ENCODE data around the gene KRT36. TPM values are rescaled to one million over a fixed set of nuclear protein-coding genes. Genes with fewer than 3 reads are reported as not detected.

The KRT36 gene
- total RNA-seq, 2 donors from 2014 or later: not detected

DNA sequence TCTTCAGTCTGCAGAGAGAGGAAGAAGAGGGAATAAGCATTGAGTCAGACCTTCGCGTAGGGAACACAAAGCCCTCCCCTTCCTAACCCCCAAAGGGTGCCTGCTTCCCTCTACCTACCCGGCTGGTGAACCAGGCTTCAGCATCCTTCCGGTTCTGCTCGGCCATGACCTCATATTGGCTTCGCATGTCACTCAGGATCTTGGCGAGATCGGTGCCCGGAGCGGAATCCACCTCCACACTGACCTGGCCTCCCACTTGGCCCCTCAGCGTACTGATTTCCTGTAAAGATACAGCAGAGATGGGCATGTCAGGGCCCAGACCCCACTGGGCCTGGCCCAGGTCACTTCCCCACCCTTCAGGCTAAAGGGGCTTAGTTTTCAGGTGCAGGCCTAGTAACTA lies 34.6 kb upstream of the KRT36 start:
- peaks cover 20% of the 10 kb centered on the region for H3K4me1 ChIP-seq
- H3K9me3 ChIP-seq: no peaks in the 10 kb centered on the region
- H3K4me3 ChIP-seq: no peak overlapping the region
- H3K36me3 ChIP-seq: no peaks in the 10 kb centered on the region
- H3K27ac ChIP-seq: peak overlapping the region; percentile 82
- no peak for DNase-seq
- TF ChIP-seq CTCF (IDR thresholded peaks at IDR 0.05): no peak
- intact Hi-C loops (cut with DNase I): no loop called here
- H3K27me3 ChIP-seq: peaks cover 15% of the 10 kb centered on the region
- H3K9ac ChIP-seq (ENCODE audit: low read depth in 2 of 2, low read length in 2 of 2): peak overlapping the region in 1 of 2 donors; percentile 66

DNA sequence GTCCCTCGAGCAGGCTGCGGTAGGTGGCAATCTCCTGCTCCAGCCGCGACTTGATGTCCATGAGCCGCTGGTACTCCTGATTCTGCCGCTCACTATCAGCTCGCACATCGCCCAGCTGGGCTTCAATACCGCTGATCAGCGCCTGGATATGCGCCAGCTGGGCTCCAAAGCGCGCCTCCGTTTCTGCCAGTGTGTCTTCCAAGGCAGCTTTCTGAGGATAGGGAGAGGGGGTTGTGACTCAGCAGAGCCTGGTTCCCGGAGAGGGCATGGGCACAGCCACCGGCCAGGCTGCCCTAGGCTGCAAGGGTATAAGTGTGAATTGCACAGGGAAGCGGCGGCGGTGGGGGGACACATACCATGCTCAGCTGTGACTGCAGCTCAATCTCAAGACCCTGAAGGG lies 34.1 kb upstream of the KRT36 start:
- Histone ChIP-seq H3K9me3 (no peaks in the 10 kb centered on the region), H3K4me1 (peaks cover 20% of the 10 kb centered on the region), H3K9ac (ENCODE audit: low read depth in 2 of 2, low read length in 2 of 2) (peak overlapping the region in 1 of 2 donors; percentile 66), H3K27ac (peak overlapping the region; percentile 82), H3K36me3 (no peaks in the 10 kb centered on the region), H3K27me3 (peaks cover 15% of the 10 kb centered on the region), H3K4me3 (no peak overlapping the region)
- DNase-seq: no peak
- intact Hi-C loops (cut with DNase I): no loop called here
- TF ChIP-seq CTCF (IDR thresholded peaks at IDR 0.05): no peak

DNA sequence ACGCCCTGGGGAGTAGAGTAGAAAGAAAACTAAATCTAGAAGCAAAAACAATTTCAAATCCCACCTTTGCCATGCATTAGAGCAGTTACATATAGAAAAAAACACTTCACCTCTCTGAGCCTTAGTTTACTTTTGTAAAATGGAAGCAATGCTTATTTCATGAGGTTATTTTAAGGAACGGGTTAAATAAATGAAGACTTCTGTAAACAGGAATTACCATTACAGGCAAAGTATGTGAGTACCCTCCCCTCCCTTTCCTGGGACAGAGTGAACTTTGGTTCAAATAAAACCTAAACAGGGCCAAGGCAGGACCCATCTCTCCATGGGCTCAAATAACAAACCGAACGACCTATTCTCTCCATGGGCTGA lies 33.5 kb upstream of the KRT36 start:
- Histone ChIP-seq H3K27ac (peak overlapping the region; percentile 82), H3K9ac (ENCODE audit: low read depth in 2 of 2, low read length in 2 of 2) (peak overlapping the region in 1 of 2 donors; percentile 66), H3K36me3 (no peaks in the 10 kb centered on the region), H3K4me3 (no peak overlapping the region), H3K27me3 (peaks cover 10% of the 10 kb centered on the region), H3K4me1 (peaks cover 20% of the 10 kb centered on the region), H3K9me3 (no peaks in the 10 kb centered on the region)
- DNase-seq: no peak
- intact Hi-C loops (cut with DNase I): no loop called here
- no peak for TF ChIP-seq CTCF (IDR thresholded peaks at IDR 0.05)

- H3K27me3 ChIP-seq: peaks cover 4% of the 10 kb centered on the region
- peak; percentile 56 for DNase-seq
- no peaks in the 10 kb centered on the region for H3K9me3 ChIP-seq
- no peak for TF ChIP-seq CTCF (IDR thresholded peaks at IDR 0.05)
- H3K9ac ChIP-seq (ENCODE audit: low read depth in 2 of 2, low read length in 2 of 2): peak overlapping the region; percentile 39 to 66
- H3K36me3 ChIP-seq: no peaks in the 10 kb centered on the region
- intact Hi-C loops (cut with DNase I): no loop called here
- no peak overlapping the region for H3K4me3 ChIP-seq
- H3K4me1 ChIP-seq: peaks cover 20% of the 10 kb centered on the region
- H3K27ac ChIP-seq: peak overlapping the region; percentile 82
These were observed 32.9 kb upstream of the KRT36 start for GRCh38 chr17:41522301-41523224.

DNA sequence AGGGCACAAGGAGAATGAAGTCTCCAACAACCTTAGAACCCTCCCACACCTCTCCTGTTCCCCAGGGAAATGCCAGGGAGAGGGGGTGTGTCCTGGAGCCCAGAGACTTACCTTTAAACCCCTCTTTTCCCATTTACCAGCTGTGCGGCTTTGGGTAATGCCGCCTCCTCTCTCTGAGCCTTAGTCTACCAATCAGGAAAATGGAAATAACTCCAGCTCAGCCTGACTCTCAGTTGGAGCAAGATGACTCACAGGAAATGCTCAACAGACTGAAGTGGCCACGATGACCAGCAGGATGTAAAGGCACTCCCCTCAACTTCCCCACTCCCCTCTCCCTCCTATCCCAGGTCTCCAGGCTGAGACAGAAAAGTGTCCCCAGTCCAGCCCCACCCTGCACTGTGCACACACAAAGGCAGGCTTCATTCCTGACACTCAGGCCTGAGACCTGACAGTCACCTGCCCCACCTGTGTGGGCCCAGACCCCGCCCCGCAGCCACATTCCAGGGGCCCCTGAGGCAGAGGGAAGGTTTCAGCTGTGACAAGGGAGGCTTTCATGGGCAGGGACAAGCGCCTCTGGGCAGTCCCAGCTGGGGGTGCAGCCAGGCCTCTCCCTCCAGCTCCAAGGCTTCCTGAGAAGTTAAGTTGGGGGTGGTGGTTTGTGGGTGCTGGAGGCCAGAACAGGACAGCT lies 32.0 kb upstream of the KRT36 start:
- H3K4me1 ChIP-seq: peaks cover 20% of the 10 kb centered on the region
- H3K9ac ChIP-seq (ENCODE audit: low read depth in 2 of 2, low read length in 2 of 2): peak overlapping the region; percentile 30 to 66

More for the DNA sequence above, 32.0 kb upstream of the KRT36 start:
- Histone ChIP-seq H3K4me3 (no peak overlapping the region), H3K27me3 (no peaks in the 10 kb centered on the region), H3K9me3 (no peaks in the 10 kb centered on the region), H3K36me3 (no peaks in the 10 kb centered on the region), H3K27ac (peak overlapping the region; percentile 82)
- intact Hi-C loops (cut with DNase I): no loop called here
- TF ChIP-seq CTCF (IDR thresholded peaks at IDR 0.05): no peak
- peak; percentile 87 for DNase-seq
